K562 (cell line): ENCODE results near the gene ENHO. TPM values are rescaled to one million over a fixed set of nuclear protein-coding genes. Genes with fewer than 3 reads are reported as not detected.

Source experiments
- ATAC-seq: fragments of 200-7000 bp; cut with Tn5 transposase; 3 replicates; pipeline ENCODE4 v1.9.1; 2020; ENCODE audit warnings: moderate library complexity
- BruUV-seq: library from RNA; stranded (reverse); fragments of 400-500 nt; replicated peaks from 2 replicates; lab custom pipeline; 2021; lab: Mats Ljungman, UMichigan
- CTCF ChIA-PET: fragments of 300-600 bp; formaldehyde crosslinking; extraction: SDS; loops from one replicate; lab custom pipeline; 2021; ENCODE audit warnings: low intra/inter-chr PET ratio; lab: Yijun Ruan, JAX
- POLR2A ChIA-PET: fragments of 300-600, 350-650 bp; sonication (Branson Sonifier 250); formaldehyde crosslinking; extraction: SDS; loops from one replicate; lab custom pipeline; 2021; ENCODE audit warnings: antibody characterized with exemption, inconsistent platforms; lab: Yijun Ruan, JAX
- DNase-seq, 4 experiments: peaks; one replicate each; pipeline versions ENCODE4 v3.0.0 to v3.0.0-alpha.2; 2011 to 2018; ENCODE audit warnings: low spot score in 3 of 4, mixed read lengths in 3 of 4; ENCODE audit errors: extremely low read depth in 1 of 4
- FAIRE-seq: peaks from 2 replicates; lab custom pipeline; 2011; peaks lifted over from hg19 to GRCh38; lab: Jason Lieb, UNC
- H2AFZ ChIP-seq: 2 replicates; pipeline ENCODE4 v1.6.0; 2011; ENCODE audit warnings: low read depth, low read length, control low read depth, inconsistent platforms
- H3K27ac ChIP-seq: fragments of 200-600 bp; 3 replicates; pipeline ENCODE4 v1.8.0; 2011; ENCODE audit warnings: low read depth, mild to moderate bottlenecking, control low read depth, inconsistent platforms, low read length, moderate library complexity, mixed read lengths; ENCODE audit errors: extremely low read depth
- H3K27me3 ChIP-seq, 2 experiments: fragments of 300-600 bp in 1 of 2; 2 replicates in 1 of 2; 3 replicates in 1 of 2; pipeline versions ENCODE4 v1.6.0 to v1.8.0; 2011; ENCODE audit warnings: inconsistent platforms in 2 of 2, low read length in 2 of 2, mild to moderate bottlenecking in 1 of 2, mixed read lengths in 1 of 2, moderate library complexity in 1 of 2; ENCODE audit not compliant: control insufficient read depth in 2 of 2, insufficient read depth in 2 of 2
- H3K36me3 ChIP-seq: fragments of 300-600 bp; 3 replicates; pipeline ENCODE4 v1.8.0; 2011; ENCODE audit warnings: mild to moderate bottlenecking, low read length, inconsistent platforms; ENCODE audit not compliant: control insufficient read depth, insufficient read depth
- H3K4me1 ChIP-seq, 2 experiments: fragments of 200-600 bp in 1 of 2; replicated peaks in 1 of 2; 2 replicates in 1 of 2; 3 replicates in 1 of 2; pipeline versions ENCODE4 v1.5.1 to v1.8.0; 2011; ENCODE audit warnings: inconsistent platforms in 2 of 2, low read length in 2 of 2, mild to moderate bottlenecking in 1 of 2, mixed read lengths in 1 of 2, moderate library complexity in 1 of 2; ENCODE audit not compliant: control insufficient read depth in 2 of 2, insufficient read depth in 2 of 2
- H3K4me2 ChIP-seq: 2 replicates; pipeline ENCODE4 v1.6.1; 2011; ENCODE audit warnings: low read length, control low read depth, inconsistent platforms, mixed read lengths; ENCODE audit not compliant: insufficient read depth
- H3K4me3 ChIP-seq: fragments of 200-600 bp; sonication (generic), shearing (Covaris generic); 2 replicates; pipeline ENCODE4 v1.5.1; 2016; ENCODE audit warnings: control low read depth, inconsistent platforms
- H3K79me2 ChIP-seq: fragments of 200-600 bp; 3 replicates; pipeline ENCODE4 v1.8.0; 2011; ENCODE audit warnings: low read length, inconsistent platforms; ENCODE audit not compliant: control insufficient read depth, insufficient read depth
- H3K9ac ChIP-seq, 2 experiments: 2 replicates each; pipeline versions ENCODE4 v1.6.0 to v1.6.1; 2011; ENCODE audit warnings: low read depth in 2 of 2, low read length in 2 of 2, control low read depth in 1 of 2, inconsistent platforms in 1 of 2, mild to moderate bottlenecking in 1 of 2, mixed read lengths in 1 of 2; ENCODE audit not compliant: insufficient read depth in 1 of 2
- H3K9me1 ChIP-seq: one replicate; pipeline ENCODE4 v1.6.0; 2011; ENCODE audit warnings: inconsistent platforms, mild to moderate bottlenecking, low read length, moderate library complexity; ENCODE audit not compliant: control insufficient read depth, insufficient read depth
- H3K9me3 ChIP-seq: replicated peaks from 2 replicates; pipeline ENCODE4 v1.5.1; 2011; ENCODE audit warnings: low read depth, low read length, inconsistent platforms; ENCODE audit not compliant: control insufficient read depth, insufficient read depth
- H4K20me1 ChIP-seq: replicated peaks from 2 replicates; pipeline ENCODE4 v1.6.1; 2011; ENCODE audit warnings: low read length, inconsistent platforms, mixed read lengths; ENCODE audit not compliant: control insufficient read depth, insufficient read depth
- CBX3 ChIP-seq, 2 experiments: IDR thresholded peaks; 1 replicate in 1 of 2; 2 replicates in 1 of 2; pipeline ENCODE4 v1.6.1; 2012; ENCODE audit warnings: inconsistent platforms in 2 of 2, low read length in 2 of 2, borderline replicate concordance in 1 of 2, control low read depth in 1 of 2
- RAD21 ChIP-seq, 2 experiments: fragments of 250-450 bp in 1 of 2; fragments of 450-650 bp in 1 of 2; sonication (Bioruptor Pico) in 1 of 2; formaldehyde crosslinking in 1 of 2; IDR thresholded peaks in 1 of 2; conservative IDR thresholded peaks in 1 of 2; 2 replicates each; pipeline versions ENCODE4 v1.4.0 to v1.8.0; 2020 to 2022; ENCODE audit warnings: mild to moderate bottlenecking in 2 of 2, moderate library complexity in 1 of 2
- WGBS: fragments of 100-300 bp; shearing (Covaris generic); methylation state at CpG from one replicate; pipeline ENCODE4 v1.1.6; 2016; ENCODE audit warnings: low coverage, mixed read lengths; ENCODE audit not compliant: insufficient coverage; ENCODE audit errors: missing lambda C conversion rate; 5-methylcytosine and 5-hydroxymethylcytosine counted together
- in situ Hi-C: fragments of 300-500 bp; cut with MboI; formaldehyde crosslinking; loops from 4 replicates; pipeline ENCODE4 v1.15.0; 2018; ENCODE audit warnings: inconsistent platforms, mixed read lengths
- intact Hi-C: fragments of 100-400 bp; cut with micrococcal nuclease; formaldehyde crosslinking; loops from 2 replicates; pipeline ENCODE4 v1.14.2; 2022
- polyA plus RNA-seq, 8 experiments: library from polyadenylated mRNA; depleted of rRNA in 4 of 8; stranded (reverse) in 5 of 8; unstranded in 3 of 8; fragments of >200 nt; fragmentation: Nextera tagmentation in 2 of 8; fragmentation: Illumina TruSeq in 1 of 8; extraction: Ambion mirVana in 2 of 8; extraction: Trizol in 1 of 8; gene quantifications; 2 replicates each; pipeline versions ENCODE4 v1.2.1 to v1.2.3, GENCODE V29; 2011 to 2014; ENCODE audit warnings: inconsistent platforms in 1 of 8, missing spikeins in 1 of 8
- total RNA-seq, 7 experiments: library from RNA; depleted of rRNA in 6 of 7; stranded (reverse); fragments of >200 nt in 6 of 7; fragmentation: Illumina TruSeq in 2 of 7; extraction: Trizol in 2 of 7; gene quantifications; 2 replicates each; pipeline versions ENCODE4 v1.2.1 to v1.2.3, GENCODE V29; 2011 to 2021; ENCODE audit warnings: low replicate concordance in 1 of 7
- TF ChIP-seq, protein P1 (sequence below), 3 experiments: IDR thresholded peaks in 2 of 3; conservative IDR thresholded peaks in 1 of 3; 2 replicates each; pipeline ENCODE4 v1.5.1; 2011 to 2012; ENCODE audit warnings: low read length in 3 of 3, mild to moderate bottlenecking in 3 of 3, control low read depth in 2 of 3, improper control_type of control experiment in 1 of 3, inconsistent platforms in 1 of 3, low read depth in 1 of 3, mixed read lengths in 1 of 3, moderate library complexity in 1 of 3; ENCODE audit not compliant: insufficient read depth in 2 of 3
- TF ChIP-seq, protein P2 (sequence below): fragments of 250-450 bp; sonication (Bioruptor Pico); IDR thresholded peaks from 2 replicates; pipeline ENCODE4 v1.5.0; 2021; ENCODE audit warnings: mild to moderate bottlenecking, borderline replicate concordance

The ENHO gene
- total and polyA plus RNA-seq, 9 of the 15 experiments (the other 6 are each of a cell fraction or from before 2014, with no cell fraction given): 0.24 TPM; not detected in 8

DNA sequence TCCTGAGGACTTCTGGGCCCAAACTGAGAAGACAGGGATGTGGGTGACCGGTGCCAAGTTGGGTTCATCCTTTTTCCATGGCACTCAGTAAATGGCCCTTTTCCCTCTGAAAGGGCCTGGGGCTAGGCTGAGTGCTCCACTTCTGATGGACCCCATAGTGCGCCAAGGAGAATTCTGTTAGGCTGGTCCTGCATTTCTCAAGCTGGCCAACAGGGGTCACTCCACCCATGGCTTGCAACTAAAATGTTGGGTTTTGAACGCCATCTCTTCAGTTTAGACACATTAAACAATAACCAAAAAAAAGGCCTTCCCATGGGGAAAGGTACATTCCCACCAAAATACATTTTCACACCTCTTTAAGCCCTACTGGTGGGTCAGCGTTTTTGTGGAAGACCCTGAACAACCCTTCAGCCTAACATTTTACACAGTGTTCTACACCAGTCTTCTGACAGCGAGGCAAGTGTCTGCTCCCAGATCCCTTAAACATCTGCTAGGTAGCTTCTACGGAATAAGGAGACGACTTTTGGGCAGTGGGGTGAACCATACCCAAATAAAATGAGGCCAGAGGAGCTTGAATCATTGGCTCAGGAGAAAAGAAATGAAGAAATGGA, 39.5 kb upstream of the ENHO start:
- TF ChIP-seq, protein P1, sequence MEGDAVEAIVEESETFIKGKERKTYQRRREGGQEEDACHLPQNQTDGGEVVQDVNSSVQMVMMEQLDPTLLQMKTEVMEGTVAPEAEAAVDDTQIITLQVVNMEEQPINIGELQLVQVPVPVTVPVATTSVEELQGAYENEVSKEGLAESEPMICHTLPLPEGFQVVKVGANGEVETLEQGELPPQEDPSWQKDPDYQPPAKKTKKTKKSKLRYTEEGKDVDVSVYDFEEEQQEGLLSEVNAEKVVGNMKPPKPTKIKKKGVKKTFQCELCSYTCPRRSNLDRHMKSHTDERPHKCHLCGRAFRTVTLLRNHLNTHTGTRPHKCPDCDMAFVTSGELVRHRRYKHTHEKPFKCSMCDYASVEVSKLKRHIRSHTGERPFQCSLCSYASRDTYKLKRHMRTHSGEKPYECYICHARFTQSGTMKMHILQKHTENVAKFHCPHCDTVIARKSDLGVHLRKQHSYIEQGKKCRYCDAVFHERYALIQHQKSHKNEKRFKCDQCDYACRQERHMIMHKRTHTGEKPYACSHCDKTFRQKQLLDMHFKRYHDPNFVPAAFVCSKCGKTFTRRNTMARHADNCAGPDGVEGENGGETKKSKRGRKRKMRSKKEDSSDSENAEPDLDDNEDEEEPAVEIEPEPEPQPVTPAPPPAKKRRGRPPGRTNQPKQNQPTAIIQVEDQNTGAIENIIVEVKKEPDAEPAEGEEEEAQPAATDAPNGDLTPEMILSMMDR (IDR thresholded peaks at IDR 0.05 in 2 of 3, conservative IDR thresholded peaks at IDR 0.05 in 1 of 3; ENCODE audit: insufficient read depth in 2 of 3, low read depth in 1 of 3, low read length in 3 of 3): peak; percentile 57 to 75 (median 59)
- TF ChIP-seq, protein P2, sequence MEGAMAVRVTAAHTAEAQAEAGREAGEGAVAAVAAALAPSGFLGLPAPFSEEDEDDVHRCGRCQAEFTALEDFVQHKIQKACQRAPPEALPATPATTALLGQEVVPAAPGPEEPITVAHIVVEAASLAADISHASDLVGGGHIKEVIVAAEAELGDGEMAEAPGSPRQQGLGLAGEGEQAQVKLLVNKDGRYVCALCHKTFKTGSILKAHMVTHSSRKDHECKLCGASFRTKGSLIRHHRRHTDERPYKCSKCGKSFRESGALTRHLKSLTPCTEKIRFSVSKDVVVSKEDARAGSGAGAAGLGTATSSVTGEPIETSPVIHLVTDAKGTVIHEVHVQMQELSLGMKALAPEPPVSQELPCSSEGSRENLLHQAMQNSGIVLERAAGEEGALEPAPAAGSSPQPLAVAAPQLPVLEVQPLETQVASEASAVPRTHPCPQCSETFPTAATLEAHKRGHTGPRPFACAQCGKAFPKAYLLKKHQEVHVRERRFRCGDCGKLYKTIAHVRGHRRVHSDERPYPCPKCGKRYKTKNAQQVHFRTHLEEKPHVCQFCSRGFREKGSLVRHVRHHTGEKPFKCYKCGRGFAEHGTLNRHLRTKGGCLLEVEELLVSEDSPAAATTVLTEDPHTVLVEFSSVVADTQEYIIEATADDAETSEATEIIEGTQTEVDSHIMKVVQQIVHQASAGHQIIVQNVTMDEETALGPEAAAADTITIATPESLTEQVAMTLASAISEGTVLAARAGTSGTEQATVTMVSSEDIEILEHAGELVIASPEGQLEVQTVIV: no peak
- TF ChIP-seq CBX3 (IDR thresholded peaks at IDR 0.05; ENCODE audit: borderline replicate concordance in 1 of 2, low read length in 2 of 2) (0 out of 3 replicates have a peak, but pooled peaks of 1 of the 2 experiments have one; percentile 53), RAD21 (CRISPR knock-in tag; conservative IDR thresholded peaks at IDR 0.05 in 1 of 2, IDR thresholded peaks at IDR 0.05 in 1 of 2) (peak in 1 of 2 experiments; percentile 45; a peak in 2 of 4 replicates)
- Histone ChIP-seq H3K9me1 (no peaks in the 10 kb centered on the region), H4K20me1 (no peaks in the 10 kb centered on the region; the same call in 1 of the 2 replicates), H3K36me3 (no peaks in the 10 kb centered on the region), H3K4me3 (no peak overlapping the region), H3K27ac (no peak overlapping the region), H2AFZ (no peak overlapping the region), H3K79me2 (no peaks in the 10 kb centered on the region), H3K27me3 (peaks cover 2 to 49% of the 10 kb centered on the region in 2 experiments; a peak in 3 of 5 replicates), H3K4me1 (peaks cover 0 to 3% of the 10 kb centered on the region in 2 experiments; a peak in 2 of 5 replicates), H3K9me3 (no peaks in the 10 kb centered on the region), H3K9ac (no peak overlapping the region), H3K4me2 (no peak overlapping the region)
- intact Hi-C loops: no loop called here
- ChIA-PET CTCF (no interaction called here), POLR2A (no interaction called here)
- 0% methylated on average over 5 of the region's 7 CpGs for WGBS
- ATAC-seq (0 out of 3 replicates have a peak, but pooled peaks have one; percentile 44), FAIRE-seq (peak; percentile 32), DNase-seq (peak; percentile 19 to 56 (median 48))
- in situ Hi-C loops: no loop called here
- BruUV-seq: no TSS peak
